Large intestine (tissue), 3 donors: Measurements from ENCODE around the gene SIL1. TPM values are rescaled to one million over a fixed set of nuclear protein-coding genes. Genes with fewer than 3 reads are reported as not detected.

Experiments
- DNase-seq, 2 donors: peaks; one replicate each; pipeline versions ENCODE4 v3.0.0 to v3.0.0-alpha.2; 2013
- H3K27ac ChIP-seq: one replicate; pipeline ENCODE4 v1.5.1; 2013; ENCODE audit warnings: low read length
- H3K27me3 ChIP-seq: 2 replicates; pipeline ENCODE4 v1.6.1; 2013; ENCODE audit warnings: low read length; ENCODE audit not compliant: control insufficient read depth, insufficient read depth
- H3K36me3 ChIP-seq: 2 replicates; pipeline ENCODE4 v1.6.1; 2013; ENCODE audit warnings: low read length; ENCODE audit not compliant: control insufficient read depth, insufficient read depth
- H3K4me1 ChIP-seq: one replicate; pipeline ENCODE4 v1.6.1; 2013; ENCODE audit warnings: low read length; ENCODE audit not compliant: control insufficient read depth, insufficient read depth
- H3K4me3 ChIP-seq: one replicate; pipeline ENCODE4 v1.5.1; 2013; ENCODE audit warnings: low read length
- H3K9me3 ChIP-seq: one replicate; pipeline ENCODE4 v1.6.1; 2013; ENCODE audit warnings: mild to moderate bottlenecking, low read depth, low read length, moderate library complexity; ENCODE audit not compliant: control insufficient read depth
- WGBS: methylation state at CpG from one replicate; pipeline ENCODE4 v1.1.5; 2013; ENCODE audit warnings: low lambda C conversion rate; ENCODE audit not compliant: insufficient coverage; 5-methylcytosine and 5-hydroxymethylcytosine counted together
- polyA plus RNA-seq: library from polyadenylated mRNA; unstranded; fragments of 120-200 nt; gene quantifications from one replicate; pipeline ENCODE4 v1.2.1, GENCODE V29; 2013

The SIL1 gene
- polyA plus RNA-seq, 1 donor = 40.2 TPM

GRCh38 chr5:139131465-139131864 is 66.7 kb downstream of the SIL1 start:
- DNase-seq = peak in 1 of 2 donors; percentile 29

GRCh38 chr5:139131062-139131461 is 67.1 kb downstream of the SIL1 start:
- no peaks in the 10 kb centered on the region for H3K4me1 ChIP-seq
- WGBS = 83% methylated on average over 1 of the region's 3 CpGs
- H3K36me3 ChIP-seq = peaks cover 9% of the 10 kb centered on the region
- H3K27ac ChIP-seq = peak overlapping the region; percentile 68
- H3K27me3 ChIP-seq = no peaks in the 10 kb centered on the region
- no peak overlapping the region for H3K4me3 ChIP-seq
- DNase-seq = no peak
- no peaks in the 10 kb centered on the region for H3K9me3 ChIP-seq

More at GRCh38 chr5:139131465-139131864, 66.7 kb downstream of the SIL1 start:
- Histone ChIP-seq H3K36me3 (peaks cover 6% of the 10 kb centered on the region), H3K9me3 (no peaks in the 10 kb centered on the region), H3K4me3 (no peak overlapping the region), H3K4me1 (no peaks in the 10 kb centered on the region), H3K27ac (peak overlapping the region; percentile 68), H3K27me3 (no peaks in the 10 kb centered on the region)
- WGBS = no CpG with 5 or more reads among the region's 6 CpGs

GRCh38 chr5:139130214-139130613 is 68.0 kb downstream of the SIL1 start:
- 92% methylated on average over 1 of the region's 4 CpGs for WGBS
- no peak for DNase-seq
- H3K27ac ChIP-seq = no peak overlapping the region
- no peaks in the 10 kb centered on the region for H3K4me1 ChIP-seq
- H3K9me3 ChIP-seq = no peaks in the 10 kb centered on the region
- no peaks in the 10 kb centered on the region for H3K27me3 ChIP-seq
- H3K4me3 ChIP-seq = no peak overlapping the region
- H3K36me3 ChIP-seq = peaks cover 14% of the 10 kb centered on the region

GRCh38 chr5:139126711-139127111 is 71.5 kb downstream of the SIL1 start:
- DNase-seq = no peak
- no CpG with 5 or more reads among the region's 3 CpGs for WGBS
- Histone ChIP-seq H3K4me1 (no peaks in the 10 kb centered on the region), H3K27ac (no peak overlapping the region), H3K4me3 (no peak overlapping the region), H3K27me3 (no peaks in the 10 kb centered on the region), H3K9me3 (no peaks in the 10 kb centered on the region), H3K36me3 (peaks cover 26% of the 10 kb centered on the region)

- no peak for DNase-seq
- H3K9me3 ChIP-seq = no peaks in the 10 kb centered on the region
- no peak overlapping the region for H3K4me3 ChIP-seq
- H3K27ac ChIP-seq = no peak overlapping the region
- H3K4me1 ChIP-seq = no peaks in the 10 kb centered on the region
- no peaks in the 10 kb centered on the region for H3K27me3 ChIP-seq
- no CpG with 5 or more reads among the region's 1 CpG for WGBS
- peaks cover 33% of the 10 kb centered on the region for H3K36me3 ChIP-seq
Observed at GRCh38 chr5:139125991-139126390, 72.2 kb downstream of the SIL1 start.

- no peak for DNase-seq
- no peaks in the 10 kb centered on the region for H3K9me3 ChIP-seq
- H3K4me3 ChIP-seq = no peak overlapping the region
- no CpG with 5 or more reads among the region's 8 CpGs for WGBS
- no peaks in the 10 kb centered on the region for H3K4me1 ChIP-seq
- H3K27me3 ChIP-seq = no peaks in the 10 kb centered on the region
- H3K36me3 ChIP-seq = peaks cover 42% of the 10 kb centered on the region
- H3K27ac ChIP-seq = no peak overlapping the region
Observed at GRCh38 chr5:139124774-139125520, 73.2 kb downstream of the SIL1 start.

- no peaks in the 10 kb centered on the region for H3K4me1 ChIP-seq
- peaks cover 55% of the 10 kb centered on the region for H3K36me3 ChIP-seq
- 88% methylated on average over 1 of the region's 5 CpGs for WGBS
- H3K9me3 ChIP-seq = no peaks in the 10 kb centered on the region
- H3K27me3 ChIP-seq = no peaks in the 10 kb centered on the region
- DNase-seq = no peak
- no peak overlapping the region for H3K4me3 ChIP-seq
- no peak overlapping the region for H3K27ac ChIP-seq
Observed at GRCh38 chr5:139121120-139121519, 77.0 kb downstream of the SIL1 start.

GRCh38 chr5:139120521-139120920 is 77.6 kb downstream of the SIL1 start:
- WGBS = no CpG with 5 or more reads among the region's 4 CpGs
- DNase-seq = no peak
- no peaks in the 10 kb centered on the region for H3K4me1 ChIP-seq
- H3K27ac ChIP-seq = no peak overlapping the region
- H3K4me3 ChIP-seq = no peak overlapping the region
- H3K9me3 ChIP-seq = no peaks in the 10 kb centered on the region
- peaks cover 53% of the 10 kb centered on the region for H3K36me3 ChIP-seq
- H3K27me3 ChIP-seq = no peaks in the 10 kb centered on the region

GRCh38 chr5:139118804-139119203 is 79.4 kb downstream of the SIL1 start:
- Histone ChIP-seq H3K27ac (no peak overlapping the region), H3K36me3 (peaks cover 50% of the 10 kb centered on the region), H3K27me3 (no peaks in the 10 kb centered on the region), H3K9me3 (no peaks in the 10 kb centered on the region), H3K4me1 (no peaks in the 10 kb centered on the region), H3K4me3 (no peak overlapping the region)
- whole genome bisulfite sequencing = no CpG with 5 or more reads among the region's 2 CpGs
- no peak for DNase-seq

GRCh38 chr5:139117342-139117884 is 80.8 kb downstream of the SIL1 start:
- Histone ChIP-seq H3K9me3 (no peaks in the 10 kb centered on the region), H3K4me3 (no peak overlapping the region), H3K36me3 (peaks cover 42% of the 10 kb centered on the region), H3K27me3 (no peaks in the 10 kb centered on the region), H3K27ac (no peak overlapping the region), H3K4me1 (no peaks in the 10 kb centered on the region)
- no CpG with 5 or more reads among the region's 2 CpGs for WGBS
- no peak for DNase-seq
